ENCODE results near the gene TLDC2.

GRCh38 chr20:36917943-36918342 lies 42.0 kb downstream of the TLDC2 start:
- TF ChIP-seq CTCF (IDR thresholded peaks at IDR 0.05; ENCODE audit: insufficient read depth, low read length) (no peak), SPI1 (IDR thresholded peaks at IDR 0.05; ENCODE audit: borderline replicate concordance, low read depth) (no peak)
